GM19455 (cell line): ENCODE data around the gene B3GALNT2.
"Not testable (repeated sequence)": the region's sequence is repeated elsewhere in the genome, so short reads cannot be mapped to it uniquely, and the experiment has no call there.

Source experiments
- ATAC-seq: cut with Tn5 transposase; IDR thresholded peaks from one replicate; pipeline ENCODE4 v1.9.1; 2021; ENCODE audit not compliant: unreplicated experiment

B3GALNT2 gene

GRCh38 chr1:235504494-235505222 lies 406 bp upstream of the B3GALNT2 start:
- peak; percentile 76 for ATAC-seq

GRCh38 chr1:235503403-235504121 lies 690 bp downstream of the B3GALNT2 start:
- peak; percentile 9 for ATAC-seq

- no peak for ATAC-seq
Observed at GRCh38 chr1:235502601-235503402, 1.4 kb downstream of the B3GALNT2 start.

GRCh38 chr1:235500971-235501540 lies 3.2 kb downstream of the B3GALNT2 start:
- ATAC-seq, result no peak

- ATAC-seq, result no peak
Observed at GRCh38 chr1:235495551-235495950, 8.7 kb downstream of the B3GALNT2 start.

- no peak for ATAC-seq
Observed at GRCh38 chr1:235495030-235495429, 9.2 kb downstream of the B3GALNT2 start.

GRCh38 chr1:235494531-235494930 lies 9.7 kb downstream of the B3GALNT2 start:
- ATAC-seq, result no peak

- no peak for ATAC-seq
Observed at GRCh38 chr1:235491644-235492043, 12.6 kb downstream of the B3GALNT2 start.

- ATAC-seq, result no peak
Observed at GRCh38 chr1:235486321-235486720, 17.9 kb downstream of the B3GALNT2 start.

GRCh38 chr1:235485558-235485957 lies 18.7 kb downstream of the B3GALNT2 start:
- ATAC-seq, result no peak

GRCh38 chr1:235483090-235483489 lies 21.2 kb downstream of the B3GALNT2 start:
- no peak for ATAC-seq

GRCh38 chr1:235473806-235474205 lies 30.4 kb downstream of the B3GALNT2 start:
- ATAC-seq, result no peak

GRCh38 chr1:235470741-235471439 lies 33.4 kb downstream of the B3GALNT2 start:
- no peak for ATAC-seq

GRCh38 chr1:235469897-235470296 lies 34.4 kb downstream of the B3GALNT2 start:
- ATAC-seq, result not testable (repeated sequence)

GRCh38 chr1:235468970-235469369 lies 35.3 kb downstream of the B3GALNT2 start:
- no peak for ATAC-seq

- ATAC-seq, result no peak
Observed at GRCh38 chr1:235468004-235468403, 36.2 kb downstream of the B3GALNT2 start.

- ATAC-seq, result no peak
Observed at GRCh38 chr1:235465066-235465465, 39.2 kb downstream of the B3GALNT2 start.

GRCh38 chr1:235462832-235463231 lies 41.4 kb downstream of the B3GALNT2 start:
- not testable (repeated sequence) for ATAC-seq

- ATAC-seq, result no peak
Observed at GRCh38 chr1:235461954-235462353, 42.3 kb downstream of the B3GALNT2 start.

GRCh38 chr1:235460770-235461169 lies 43.5 kb downstream of the B3GALNT2 start:
- ATAC-seq, result no peak

- not testable (repeated sequence) for ATAC-seq
Observed at GRCh38 chr1:235457856-235458255, 46.4 kb downstream of the B3GALNT2 start.
